ENCODE data around the gene TMEM156.

TMEM156 gene

DNA sequence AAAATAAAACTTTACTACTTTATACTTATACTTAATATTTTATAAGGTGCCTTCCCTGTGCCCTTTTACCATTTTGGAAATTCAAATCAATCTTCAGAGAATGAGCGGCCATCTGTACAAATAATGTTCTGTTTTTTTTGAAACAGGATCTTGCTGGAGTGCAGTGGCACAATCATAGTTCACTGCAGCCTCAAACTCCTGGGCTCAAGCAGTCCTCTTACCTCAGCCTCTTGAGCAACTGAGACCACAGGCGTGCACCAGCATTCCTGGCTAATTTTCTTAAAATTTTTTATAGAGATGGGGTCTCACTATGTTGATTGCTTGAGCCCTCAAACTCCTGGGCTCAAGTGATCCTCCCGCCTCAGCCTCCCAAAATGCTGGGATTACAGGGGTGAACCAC is 111.1 kb downstream of the TMEM156 start:
- no peak for DNase-seq

- DNase-seq, result no peak
These were observed 111.5 kb downstream of the TMEM156 start for GRCh38 chr4:38920677-38921076.

GRCh38 chr4:38920186-38920585 is 112.0 kb downstream of the TMEM156 start:
- DNase-seq, result no peak

DNA sequence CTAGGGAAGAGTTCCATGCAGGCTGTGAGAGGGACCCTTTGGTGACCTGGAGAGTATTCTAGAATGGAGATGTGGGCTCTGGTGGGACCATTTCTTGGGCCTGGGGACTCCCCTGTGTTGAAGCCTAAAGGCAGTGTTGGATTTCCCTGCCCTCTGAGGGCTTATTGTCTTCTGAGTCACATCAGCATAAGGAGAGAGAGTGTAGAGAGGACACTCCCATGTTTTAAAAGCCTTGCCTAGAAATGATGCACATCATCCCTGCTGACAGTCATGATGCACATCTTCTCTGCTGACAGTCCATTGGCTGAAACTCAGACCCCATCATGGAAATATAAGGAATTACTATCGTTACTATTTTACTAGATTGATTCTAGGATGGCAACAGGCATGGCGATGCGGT is 112.7 kb downstream of the TMEM156 start:
- DNase-seq, result no peak

DNA sequence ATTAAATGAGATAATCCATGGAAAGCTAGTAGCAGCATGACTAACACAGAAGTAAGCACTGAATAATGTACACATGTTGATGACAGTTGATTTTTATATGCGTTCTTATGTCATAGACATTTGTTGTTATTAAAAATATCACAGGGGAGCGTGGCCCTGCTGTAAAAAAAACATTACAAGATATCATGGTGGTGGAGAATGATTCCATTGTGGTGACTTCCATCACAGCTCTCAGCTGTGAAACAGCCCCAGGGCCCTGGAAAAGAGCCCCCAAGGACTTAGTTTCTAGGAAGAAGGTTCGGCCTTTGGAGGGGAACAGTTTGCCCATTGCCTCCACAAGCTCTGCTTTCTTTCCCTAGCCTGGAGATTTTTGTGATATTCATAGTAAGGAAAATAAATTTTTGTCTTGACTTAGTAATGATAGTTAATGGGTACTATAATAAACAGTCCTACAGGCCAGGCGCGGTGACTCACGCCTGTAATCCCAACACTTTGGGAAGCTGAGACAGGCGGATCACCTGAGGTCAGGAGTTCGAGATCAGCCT is 114.7 kb downstream of the TMEM156 start:
- DNase-seq, result no peak

All from midbrain (tissue), 1 donor.